MM.1S (cell line): Measurements from ENCODE around the gene LRRC8B.

Experiments used
- CTCF ChIP-seq: fragments of 300-600 bp; sonication (generic); IDR thresholded peaks from 2 replicates; pipeline ENCODE4 v1.5.1; 2016; ENCODE audit warnings: antibody characterized with exemption, low read length, mixed read lengths
- EZH2 ChIP-seq: fragments of 300-600 bp; sonication (generic); optimal IDR thresholded peaks from 2 replicates; pipeline ENCODE3; 2017; ENCODE audit warnings: low read depth, mild to moderate bottlenecking, antibody characterized with exemption, low read length, mixed read lengths

- TF ChIP-seq CTCF (no peak), EZH2 (no peak)
Measured at GRCh38 chr1:89547563-89548116, 23.0 kb downstream of the LRRC8B start.
